HG03097 (cell line): ENCODE measurements around the gene THSD4.

Experiments used
- ATAC-seq: cut with Tn5 transposase; IDR thresholded peaks from one replicate; pipeline ENCODE4 v1.9.1; 2021; ENCODE audit not compliant: unreplicated experiment, low FRiP score

Gene THSD4

GRCh38 chr15:71804226-71804625 is 689.0 kb downstream of the THSD4 start:
- ATAC-seq: no peak

GRCh38 chr15:71804695-71805470 is 689.6 kb downstream of the THSD4 start:
- ATAC-seq: no peak

- no peak for ATAC-seq
Measured at GRCh38 chr15:71806452-71806931, 691.2 kb downstream of the THSD4 start.

- ATAC-seq: no peak
Measured at GRCh38 chr15:71807125-71807629, 691.9 kb downstream of the THSD4 start.

- ATAC-seq: no peak
Measured at GRCh38 chr15:71807691-71808091, 692.4 kb downstream of the THSD4 start.

GRCh38 chr15:71808311-71809020 is 693.2 kb downstream of the THSD4 start:
- ATAC-seq: no peak

- ATAC-seq: no peak
Measured at GRCh38 chr15:71809346-71809745, 694.1 kb downstream of the THSD4 start.

- no peak for ATAC-seq
Measured at GRCh38 chr15:71810256-71811035, 695.2 kb downstream of the THSD4 start, which contains the start of gene NR2E3. Gene NR2E3 (plus strand): TSS chr15:71810554. CDS start chr15:71810744, 190 bp downstream.

GRCh38 chr15:71811036-71811736 is 695.9 kb downstream of the THSD4 start:
- no peak for ATAC-seq

GRCh38 chr15:71811752-71812735 is 696.8 kb downstream of the THSD4 start:
- ATAC-seq: no peak

GRCh38 chr15:71812966-71813722 is 697.9 kb downstream of the THSD4 start:
- no peak for ATAC-seq

- ATAC-seq: no peak
Measured at GRCh38 chr15:71813723-71814470, 698.6 kb downstream of the THSD4 start.

- ATAC-seq: no peak
Measured at GRCh38 chr15:71815301-71815700, 700.0 kb downstream of the THSD4 start.

- ATAC-seq: no peak
Measured at GRCh38 chr15:71817351-71817750, 702.1 kb downstream of the THSD4 start.

- no peak for ATAC-seq
Measured at GRCh38 chr15:71820127-71820526, 704.9 kb downstream of the THSD4 start.

GRCh38 chr15:71821547-71822129 is 706.4 kb downstream of the THSD4 start:
- no peak for ATAC-seq
